Duodenal mucosa (tissue), 2 donors: ENCODE measurements around the gene NCOA3.

Experiments used
- H3K27ac ChIP-seq: one replicate; pipeline ENCODE4 v1.7.0; 2013; ENCODE audit warnings: low read depth, low read length
- H3K27me3 ChIP-seq, 2 donors: one replicate each; pipeline ENCODE4 v1.7.0; 2013; ENCODE audit warnings: low read length in 2 of 2, control low read depth in 1 of 2; ENCODE audit not compliant: insufficient read depth in 2 of 2, control insufficient read depth in 1 of 2
- H3K36me3 ChIP-seq, 2 donors: one replicate each; pipeline ENCODE4 v1.7.0; 2013; ENCODE audit warnings: low read length in 2 of 2, control low read depth in 1 of 2; ENCODE audit not compliant: insufficient read depth in 2 of 2, control insufficient read depth in 1 of 2
- H3K4me1 ChIP-seq, 2 donors: one replicate each; pipeline ENCODE4 v1.7.0; 2013; ENCODE audit warnings: low read length in 2 of 2, control low read depth in 1 of 2; ENCODE audit not compliant: insufficient read depth in 2 of 2, control insufficient read depth in 1 of 2
- H3K4me3 ChIP-seq, 2 donors: one replicate each; pipeline ENCODE4 v1.7.0; 2013; ENCODE audit warnings: low read length in 2 of 2, low read depth in 1 of 2
- H3K9ac ChIP-seq, 2 donors: one replicate each; pipeline ENCODE4 v1.7.0; 2013; ENCODE audit warnings: low read length in 2 of 2, low read depth in 1 of 2
- H3K9me3 ChIP-seq, 2 donors: one replicate each; pipeline ENCODE4 v1.7.0; 2013; ENCODE audit warnings: low read length in 2 of 2, control low read depth in 1 of 2; ENCODE audit not compliant: control insufficient read depth in 1 of 2

The NCOA3 gene

DNA sequence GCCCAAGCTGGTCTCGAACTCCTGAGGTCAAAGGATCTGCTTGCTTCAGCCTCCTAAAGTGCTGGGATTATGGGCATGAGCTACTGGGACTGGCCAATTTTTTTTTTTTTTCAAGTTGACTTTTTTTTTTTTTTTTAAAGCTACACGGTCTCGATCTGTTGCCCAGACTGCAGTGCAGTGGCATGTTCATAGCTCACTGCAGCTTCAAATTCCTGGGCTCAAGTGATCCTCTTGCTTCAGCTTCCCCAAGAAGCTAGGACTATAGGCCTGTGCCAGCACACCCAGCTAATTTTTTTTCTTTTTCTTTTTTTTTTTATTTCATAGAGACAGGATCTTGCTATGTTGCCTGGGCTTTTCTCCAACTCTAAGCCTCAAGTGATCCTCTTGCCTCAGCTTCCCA is 59.5 kb downstream of the NCOA3 start:
- Histone ChIP-seq H3K4me1 (peaks cover 14 to 15% of the 10 kb centered on the region in 2 donors), H3K27me3 (no peaks in the 10 kb centered on the region), H3K27ac (no peak overlapping the region), H3K9me3 (no peaks in the 10 kb centered on the region), H3K9ac (no peak overlapping the region), H3K36me3 (no peaks in the 10 kb centered on the region), H3K4me3 (no peak overlapping the region)

DNA sequence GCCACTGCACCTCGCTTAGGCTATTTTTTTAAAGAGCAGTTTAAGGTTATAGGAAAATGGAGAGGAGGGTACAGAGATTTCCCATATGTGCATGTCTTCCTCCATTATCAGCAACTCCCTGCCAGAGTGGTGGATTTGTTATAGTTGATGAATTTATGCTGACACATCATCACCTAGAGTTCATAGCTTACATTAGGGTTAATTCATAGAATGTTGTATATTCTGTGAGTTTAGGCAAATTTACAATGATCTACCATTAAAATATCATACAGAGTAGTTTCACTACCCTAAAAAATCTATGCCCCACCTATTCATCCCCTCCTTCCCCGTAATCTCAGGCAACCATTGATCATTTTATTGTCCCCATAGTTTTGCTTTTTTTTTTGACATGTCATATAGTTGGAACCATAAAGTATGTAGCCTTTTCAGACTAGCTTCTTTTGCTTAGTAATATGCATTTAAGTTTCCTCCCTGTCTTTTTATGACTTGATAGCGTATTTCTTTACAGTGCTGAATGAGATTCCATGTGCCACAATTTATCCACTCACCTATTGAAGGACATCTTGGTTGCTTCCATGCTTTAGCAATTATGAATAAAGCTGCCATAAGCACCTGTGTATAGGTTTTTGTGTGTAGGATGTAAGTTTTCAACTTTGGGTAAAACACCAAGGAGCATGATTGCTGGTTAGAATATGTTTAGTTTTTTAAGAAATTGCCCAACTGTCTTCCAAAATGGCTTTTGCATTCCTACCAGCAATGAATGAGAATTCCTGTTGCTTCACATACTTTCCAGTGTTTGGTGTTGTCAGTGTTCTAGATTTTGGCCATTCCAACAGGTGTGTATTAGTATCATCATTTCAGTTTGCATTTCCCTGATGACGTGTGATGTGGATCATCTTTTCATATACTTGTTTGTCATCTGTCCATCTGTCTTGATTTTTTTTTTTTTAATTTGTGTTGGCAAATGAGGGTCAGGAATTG is 60.2 kb downstream of the NCOA3 start:
- Histone ChIP-seq H3K9ac (no peak overlapping the region), H3K4me1 (peaks cover 14 to 15% of the 10 kb centered on the region in 2 donors), H3K36me3 (no peaks in the 10 kb centered on the region), H3K9me3 (no peaks in the 10 kb centered on the region), H3K27me3 (no peaks in the 10 kb centered on the region), H3K27ac (no peak overlapping the region), H3K4me3 (no peak overlapping the region)

DNA sequence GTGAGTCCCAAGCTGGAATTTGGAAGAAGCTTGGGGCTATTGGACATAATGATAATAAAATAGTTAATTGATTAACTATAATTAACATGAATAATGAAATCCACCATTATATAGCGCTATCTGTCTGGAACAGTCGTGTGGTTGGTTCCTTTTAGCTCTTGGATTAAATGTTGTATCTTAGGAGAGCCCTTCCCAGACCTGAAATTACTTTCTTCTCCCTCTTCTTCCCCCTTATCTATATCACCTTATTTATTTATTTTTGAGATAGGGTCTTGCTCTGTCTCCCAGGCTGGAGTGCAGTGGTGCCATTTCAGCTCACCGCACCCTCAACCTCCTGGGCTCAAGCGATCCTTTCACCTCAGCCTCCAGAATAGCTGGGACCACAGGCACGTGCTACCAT is 64.6 kb downstream of the NCOA3 start:
- peaks cover 0 to 2% of the 10 kb centered on the region in 2 donors for H3K9me3 ChIP-seq
- H3K36me3 ChIP-seq, result no peaks in the 10 kb centered on the region
- H3K4me3 ChIP-seq, result no peak overlapping the region
- no peak overlapping the region for H3K27ac ChIP-seq
- H3K9ac ChIP-seq, result no peak overlapping the region
- H3K4me1 ChIP-seq, result peaks cover 14 to 21% of the 10 kb centered on the region in 2 donors
- no peaks in the 10 kb centered on the region for H3K27me3 ChIP-seq

DNA sequence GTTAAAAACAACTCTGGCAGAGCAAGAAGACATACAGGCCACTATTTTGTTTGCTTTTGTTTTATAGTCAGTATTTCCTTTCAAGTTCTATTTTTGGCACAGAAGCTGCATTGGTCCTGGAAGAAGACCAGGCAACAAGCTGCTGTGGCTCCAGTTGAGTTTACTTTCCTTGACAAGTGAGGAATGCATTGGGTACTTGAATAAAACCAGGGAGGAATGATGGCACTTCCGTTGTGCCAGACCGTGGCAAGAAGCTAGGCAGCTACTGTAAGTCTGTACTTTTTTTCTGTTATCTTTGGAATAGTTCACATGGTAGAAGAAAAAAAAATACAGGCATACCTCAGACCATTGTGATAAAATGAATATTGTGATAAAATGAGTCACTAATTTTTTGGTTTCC is 66.3 kb downstream of the NCOA3 start:
- Histone ChIP-seq H3K27me3 (no peaks in the 10 kb centered on the region), H3K4me3 (no peak overlapping the region), H3K4me1 (peaks cover 4 to 14% of the 10 kb centered on the region in 2 donors), H3K9me3 (peaks cover 3 to 6% of the 10 kb centered on the region in 2 donors), H3K36me3 (no peaks in the 10 kb centered on the region), H3K27ac (no peak overlapping the region), H3K9ac (no peak overlapping the region)

DNA sequence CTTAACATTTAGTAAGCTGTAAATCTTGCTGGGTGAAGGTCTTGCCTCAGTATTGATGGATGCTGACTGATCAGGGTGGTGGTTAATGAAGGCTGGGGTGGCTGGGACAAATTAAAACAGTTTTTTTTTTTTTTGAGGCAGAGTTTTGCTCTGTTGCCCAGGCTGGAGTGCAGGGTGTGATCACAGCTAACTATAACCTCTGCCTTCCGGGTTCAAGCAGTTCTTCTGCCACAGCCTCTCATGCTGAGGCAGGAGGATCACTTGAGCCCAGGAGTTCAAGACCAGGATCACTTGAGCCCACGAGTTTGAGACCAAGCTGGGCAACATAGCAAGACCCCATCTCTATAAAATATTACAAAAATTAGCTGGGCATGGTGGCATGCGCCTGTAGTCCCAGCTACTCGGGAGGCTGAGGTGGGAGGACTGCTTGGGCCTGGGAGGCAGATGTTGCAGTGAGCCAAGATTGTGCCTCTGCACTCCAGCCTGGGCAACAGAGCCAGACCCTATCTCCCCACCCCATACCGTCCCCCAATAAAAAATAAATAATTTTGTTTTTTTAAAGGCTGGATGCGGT is 67.2 kb downstream of the NCOA3 start:
- Histone ChIP-seq H3K27ac (no peak overlapping the region), H3K36me3 (no peaks in the 10 kb centered on the region), H3K27me3 (no peaks in the 10 kb centered on the region), H3K9me3 (peaks cover 3 to 6% of the 10 kb centered on the region in 2 donors), H3K9ac (no peak overlapping the region), H3K4me1 (peaks cover 10 to 14% of the 10 kb centered on the region in 2 donors), H3K4me3 (no peak overlapping the region)

DNA sequence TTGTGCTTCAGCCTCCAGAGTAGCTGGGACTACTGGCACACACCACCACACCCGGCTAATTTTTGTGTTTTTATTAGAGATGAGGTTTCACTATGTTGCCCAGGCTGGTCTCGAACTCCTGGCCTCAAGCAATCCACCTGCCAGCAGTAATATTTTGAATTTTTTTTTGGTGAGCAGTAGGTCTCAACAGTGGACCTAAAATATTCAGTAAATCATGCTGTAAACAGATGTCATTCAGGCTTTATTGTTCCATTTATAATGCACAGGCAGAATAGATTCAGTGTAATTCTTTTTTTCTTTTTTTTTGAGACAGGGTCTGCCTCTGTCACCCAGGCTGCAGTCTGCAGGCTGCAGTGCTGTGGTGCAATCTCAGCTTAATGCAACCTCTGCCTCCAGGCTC is 69.7 kb downstream of the NCOA3 start:
- no peak overlapping the region for H3K9ac ChIP-seq
- no peaks in the 10 kb centered on the region for H3K36me3 ChIP-seq
- H3K27ac ChIP-seq, result no peak overlapping the region
- no peak overlapping the region for H3K4me3 ChIP-seq
- H3K27me3 ChIP-seq, result no peaks in the 10 kb centered on the region
- peaks cover 16 to 23% of the 10 kb centered on the region in 2 donors for H3K4me1 ChIP-seq
- H3K9me3 ChIP-seq, result peaks cover 3 to 6% of the 10 kb centered on the region in 2 donors

DNA sequence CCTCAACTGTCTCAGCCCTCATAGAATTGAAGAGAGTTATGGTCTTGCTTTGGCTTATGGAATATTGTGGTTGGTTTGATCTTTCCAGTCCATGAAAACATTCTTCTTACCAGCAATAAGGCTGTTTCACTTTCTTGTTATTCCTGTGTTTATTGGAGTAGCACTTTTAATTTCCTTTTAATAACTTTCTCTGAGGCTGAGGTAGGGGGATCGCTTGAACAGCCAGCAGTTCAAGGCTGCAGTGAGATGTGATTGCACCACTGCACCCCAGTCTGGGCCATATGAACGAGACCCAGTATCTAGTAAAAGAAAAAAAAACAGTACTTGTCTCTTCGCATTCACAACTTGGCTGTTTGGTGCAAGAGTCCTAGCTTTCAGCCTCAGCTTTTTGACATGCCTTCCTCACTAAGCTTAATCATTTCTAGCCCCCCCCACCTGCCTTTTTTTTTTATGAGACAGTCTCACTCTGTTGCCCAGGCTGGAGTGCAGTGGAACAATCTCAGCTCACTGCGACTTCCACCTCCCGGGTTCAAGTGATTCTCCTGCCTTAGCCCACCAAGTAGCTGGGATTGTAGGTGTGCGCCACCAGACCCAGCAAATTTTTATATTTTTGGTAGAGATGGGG is 70.5 kb downstream of the NCOA3 start:
- Histone ChIP-seq H3K9ac (no peak overlapping the region), H3K27me3 (no peaks in the 10 kb centered on the region), H3K4me3 (no peak overlapping the region), H3K36me3 (no peaks in the 10 kb centered on the region), H3K9me3 (peaks cover 3 to 6% of the 10 kb centered on the region in 2 donors), H3K27ac (no peak overlapping the region), H3K4me1 (peaks cover 23 to 31% of the 10 kb centered on the region in 2 donors)

DNA sequence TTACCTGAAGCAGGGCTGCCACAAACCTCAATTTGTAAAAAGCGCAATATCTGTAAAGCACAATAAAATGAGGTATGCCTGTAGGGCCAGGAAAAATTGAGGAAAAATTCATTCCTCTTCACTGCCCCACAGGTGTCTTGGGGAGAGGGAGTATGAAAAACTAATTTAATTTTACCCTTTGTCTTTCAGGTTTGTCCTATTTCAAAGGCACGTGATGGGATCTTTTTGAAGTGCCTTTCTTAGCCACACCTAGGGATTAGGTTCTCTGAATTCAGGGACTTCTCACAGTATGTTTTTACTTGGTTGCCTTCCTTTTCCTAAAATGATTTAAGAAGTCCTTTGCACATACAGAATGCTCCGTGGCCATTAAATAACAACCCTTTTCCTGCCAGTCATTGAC is 71.9 kb downstream of the NCOA3 start:
- Histone ChIP-seq H3K9me3 (peaks cover 3 to 6% of the 10 kb centered on the region in 2 donors), H3K4me3 (no peak overlapping the region), H3K27ac (no peak overlapping the region), H3K4me1 (peaks cover 25 to 35% of the 10 kb centered on the region in 2 donors), H3K27me3 (no peaks in the 10 kb centered on the region), H3K9ac (no peak overlapping the region), H3K36me3 (no peaks in the 10 kb centered on the region)

DNA sequence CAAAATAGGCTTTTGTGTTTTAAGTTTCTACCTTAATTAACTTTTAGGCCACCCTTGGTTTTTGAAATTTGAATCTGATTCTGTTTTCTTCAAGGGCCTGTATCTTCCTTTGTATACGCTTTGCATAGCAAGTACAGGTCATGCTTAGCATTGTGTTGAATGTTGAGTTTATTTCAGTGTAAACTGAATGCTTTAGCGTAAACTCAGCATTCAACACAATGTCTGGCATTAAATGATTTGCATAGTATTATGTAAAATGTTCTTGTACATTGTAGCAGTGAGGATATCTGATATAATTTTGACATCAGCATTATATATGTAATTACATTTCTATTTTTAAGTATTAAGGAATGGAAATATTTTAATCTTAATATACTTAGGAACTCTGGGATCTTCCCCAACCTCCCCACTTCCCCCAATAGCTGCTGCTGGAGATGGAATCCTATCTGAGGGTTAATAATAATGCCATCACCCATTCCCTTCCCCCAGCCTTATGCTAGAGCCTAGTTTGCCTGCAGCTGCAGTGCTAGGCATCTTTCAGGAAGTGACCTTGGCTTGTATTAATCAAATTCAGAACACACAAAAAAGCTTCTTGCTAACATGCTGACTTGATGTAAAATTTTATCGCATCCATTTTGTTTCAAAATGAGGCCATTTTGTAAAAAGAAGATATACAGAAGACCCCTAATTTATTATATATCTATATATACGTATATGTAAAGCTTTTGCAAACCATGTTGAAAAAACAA is 73.1 kb downstream of the NCOA3 start:
- Histone ChIP-seq H3K27ac (no peak overlapping the region), H3K4me1 (peaks cover 23 to 35% of the 10 kb centered on the region in 2 donors), H3K9me3 (peaks cover 3 to 6% of the 10 kb centered on the region in 2 donors), H3K36me3 (no peaks in the 10 kb centered on the region), H3K27me3 (no peaks in the 10 kb centered on the region), H3K9ac (no peak overlapping the region), H3K4me3 (no peak overlapping the region)
